Panc1 (cell line): Measurements from ENCODE around the gene DRAXIN. TPM values are rescaled to one million over a fixed set of nuclear protein-coding genes. Genes with fewer than 3 reads are reported as not detected.

ENCODE experiments used
- ATAC-seq: fragments of 200-7000 bp; cut with Tn5 transposase; 2 replicates; pipeline ENCODE4 v1.9.1; 2020; ENCODE audit warnings: mild to moderate bottlenecking, moderate library complexity
- BruUV-seq: library from RNA; stranded (reverse); fragments of 400-500 nt; replicated peaks from 2 replicates; lab custom pipeline; 2021; lab: Mats Ljungman, UMichigan
- CTCF ChIA-PET: fragments of 300-600 bp; sonication (Branson Sonifier 250); formaldehyde crosslinking; loops from one replicate; lab custom pipeline; 2022; ENCODE audit warnings: antibody characterized with exemption; lab: Charles Lee
- POLR2A ChIA-PET: fragments of 300-600 bp; sonication (Branson Sonifier 250); formaldehyde crosslinking; loops from one replicate; lab custom pipeline; 2022; ENCODE audit warnings: antibody characterized with exemption; lab: Charles Lee
- DNase-seq: peaks from one replicate; pipeline ENCODE4 v3.0.0-alpha.2; 2010; ENCODE audit warnings: low read depth, low spot score
- H3K27ac ChIP-seq: 2 replicates; pipeline ENCODE4 v1.5.1; 2011; ENCODE audit warnings: mild to moderate bottlenecking, low read length, inconsistent platforms
- H3K27me3 ChIP-seq: fragments of 200-500 bp; sonication (Bioruptor generic); 2 replicates; pipeline ENCODE4 v1.6.0; 2014; ENCODE audit warnings: low read length, inconsistent platforms; ENCODE audit not compliant: control insufficient read depth, insufficient read depth
- H3K36me3 ChIP-seq: fragments of 200-500 bp; sonication (Bioruptor generic); 2 replicates; pipeline ENCODE4 v1.5.1; 2014; ENCODE audit warnings: inconsistent platforms, mild to moderate bottlenecking, low read length, moderate library complexity; ENCODE audit not compliant: control insufficient read depth, insufficient read depth
- H3K4me1 ChIP-seq: 2 replicates; pipeline ENCODE4 v1.5.1; 2011; ENCODE audit warnings: inconsistent platforms, mild to moderate bottlenecking, low read length, moderate library complexity; ENCODE audit not compliant: control insufficient read depth, insufficient read depth
- H3K4me3 ChIP-seq, 2 experiments: 2 replicates each; pipeline ENCODE4 v1.5.1; 2011 to 2012; ENCODE audit warnings: low read depth in 2 of 2, low read length in 2 of 2, mild to moderate bottlenecking in 2 of 2, inconsistent platforms in 1 of 2, moderate library complexity in 1 of 2
- H3K9me3 ChIP-seq: fragments of 200-500 bp; sonication (Bioruptor generic); 2 replicates; pipeline ENCODE4 v1.5.1; 2014; ENCODE audit warnings: low read depth, mild to moderate bottlenecking, inconsistent platforms, low read length, moderate library complexity; ENCODE audit not compliant: control insufficient read depth, insufficient read depth
- CTCF ChIP-seq: fragments of 450-650 bp; IDR thresholded peaks from 2 replicates; pipeline ENCODE4 v1.5.1; 2017; ENCODE audit warnings: mild to moderate bottlenecking
- POLR2AphosphoS5 ChIP-seq: IDR thresholded peaks from 2 replicates; pipeline ENCODE4 v1.6.1; 2012; ENCODE audit warnings: mild to moderate bottlenecking, low read depth, low read length, moderate library complexity
- REST ChIP-seq, 2 experiments: IDR thresholded peaks; 2 replicates each; pipeline ENCODE4 v1.6.1; 2011 to 2012; ENCODE audit warnings: low read depth in 2 of 2, control low read depth in 1 of 2, low read length in 1 of 2, mild to moderate bottlenecking in 1 of 2, moderate library complexity in 1 of 2; ENCODE audit not compliant: insufficient read depth in 1 of 2
- SIN3A ChIP-seq: IDR thresholded peaks from 2 replicates; pipeline ENCODE4 v1.6.1; 2012; ENCODE audit warnings: low read depth, mild to moderate bottlenecking, low read length, moderate library complexity, borderline replicate concordance; ENCODE audit not compliant: insufficient read depth
- TCF7L2 ChIP-seq: IDR thresholded peaks from 2 replicates; pipeline ENCODE4 v1.6.1; 2011; ENCODE audit warnings: mild to moderate bottlenecking, low read depth, low read length, inconsistent platforms
- in situ Hi-C: cut with HindIII; loops from 2 replicates; pipeline ENCODE4 v1.10.0; 2016; ENCODE audit warnings: low sequenced_read_pairs, low pct_unique_long_range_greater_than_20kb
- intact Hi-C: fragments of 100-400 bp; cut with micrococcal nuclease; formaldehyde crosslinking; loops from one replicate; pipeline ENCODE4 v1.10.0; 2022; ENCODE audit not compliant: unreplicated experiment
- total RNA-seq: library from RNA; stranded (reverse); gene quantifications from one replicate; pipeline ENCODE4 v1.2.1, GENCODE V29; 2021; ENCODE audit not compliant: unreplicated experiment

The DRAXIN gene
- total RNA-seq, 1 experiment from 2014 or later, result 0.13 TPM

GRCh38 chr1:11653861-11654136 is 37.7 kb upstream of the DRAXIN start:
- in situ Hi-C loops (no loop called here), intact Hi-C loops (loop anchor here (5.0 kb wide), 1 partner anchor 64 kb away; no protein-coding TSS in a partner anchor)
- peak; percentile 5; the same call in 1 of the 2 replicates for ATAC-seq
- TF ChIP-seq CTCF (no peak), REST (IDR thresholded peaks at IDR 0.05; ENCODE audit: insufficient read depth in 1 of 2, low read depth in 2 of 2, low read length in 1 of 2) (no peak), SIN3A (no peak), TCF7L2 (no peak), POLR2AphosphoS5 (no peak; the same call in 1 of the 2 replicates)
- Histone ChIP-seq H3K27ac (peak overlapping the region; percentile 79), H3K4me3 (peak overlapping the region; percentile 68 to 81), H3K9me3 (no peaks in the 10 kb centered on the region), H3K36me3 (no peaks in the 10 kb centered on the region; the same call in 1 of the 2 replicates), H3K4me1 (peaks cover 29% of the 10 kb centered on the region), H3K27me3 (no peaks in the 10 kb centered on the region)
- BruUV-seq, result no TSS peak
- DNase-seq, result no peak
- CTCF ChIA-PET, result no interaction called here
- POLR2A ChIA-PET, result no interaction called here

GRCh38 chr1:11654137-11654938 is 37.2 kb upstream of the DRAXIN start, which contains the start of the genes FBXO2 and FBXO44:
Gene FBXO2, minus strand, starts transcription at chr1:11654429. Its CDS starts 89 bp downstream, at chr1:11654340.
Gene FBXO44, plus strand, starts transcription at chr1:11654877. Its CDS starts 959 bp downstream, at chr1:11655836.
- DNase-seq (no peak), ATAC-seq (peak; percentile 82)
- no peak for TF ChIP-seq SIN3A
- no peak for TF ChIP-seq TCF7L2
- TF ChIP-seq POLR2AphosphoS5, result no peak
- TF ChIP-seq REST (IDR thresholded peaks at IDR 0.05; ENCODE audit: insufficient read depth in 1 of 2, low read depth in 2 of 2, low read length in 1 of 2), result no peak
- TF ChIP-seq CTCF, result no peak
- CTCF ChIA-PET, result no interaction called here
- in situ Hi-C loops, result no loop called here
- POLR2A ChIA-PET, result interaction anchor here (0.6 kb wide), 1 partner anchor 13 kb away, joined by 4 read pairs; no protein-coding TSS in a partner anchor
- intact Hi-C loops, result loop anchor here (5.0 kb wide), 1 partner anchor 63 kb away; no protein-coding TSS in a partner anchor
- Histone ChIP-seq H3K36me3 (no peaks in the 10 kb centered on the region; the same call in 1 of the 2 replicates), H3K9me3 (no peaks in the 10 kb centered on the region), H3K4me1 (peaks cover 28% of the 10 kb centered on the region), H3K4me3 (peak within 1 kb of the TSS; percentile 68 to 81), H3K27me3 (no peaks in the 10 kb centered on the region), H3K27ac (peak within 1 kb of the TSS; percentile 79)
- no TSS peak for BruUV-seq
